Hematopoietic multipotent progenitor cell treated with erythropoietin and hydrocortisone succinate and interleukin-3 and kit ligand, for 6 days (in vitro differentiated cells): Measurements from ENCODE around the gene SLC25A42.
"Not testable (repeated sequence)": the region's sequence is repeated elsewhere in the genome, so short reads cannot be mapped to it uniquely, and the experiment has no call there.

Source experiments
- DNase-seq: peaks from one replicate; pipeline ENCODE4 v3.0.0-alpha.2; 2015

SLC25A42 gene

GRCh38 chr19:19071897-19072296 is 8.1 kb downstream of the SLC25A42 start:
- no peak for DNase-seq

DNA sequence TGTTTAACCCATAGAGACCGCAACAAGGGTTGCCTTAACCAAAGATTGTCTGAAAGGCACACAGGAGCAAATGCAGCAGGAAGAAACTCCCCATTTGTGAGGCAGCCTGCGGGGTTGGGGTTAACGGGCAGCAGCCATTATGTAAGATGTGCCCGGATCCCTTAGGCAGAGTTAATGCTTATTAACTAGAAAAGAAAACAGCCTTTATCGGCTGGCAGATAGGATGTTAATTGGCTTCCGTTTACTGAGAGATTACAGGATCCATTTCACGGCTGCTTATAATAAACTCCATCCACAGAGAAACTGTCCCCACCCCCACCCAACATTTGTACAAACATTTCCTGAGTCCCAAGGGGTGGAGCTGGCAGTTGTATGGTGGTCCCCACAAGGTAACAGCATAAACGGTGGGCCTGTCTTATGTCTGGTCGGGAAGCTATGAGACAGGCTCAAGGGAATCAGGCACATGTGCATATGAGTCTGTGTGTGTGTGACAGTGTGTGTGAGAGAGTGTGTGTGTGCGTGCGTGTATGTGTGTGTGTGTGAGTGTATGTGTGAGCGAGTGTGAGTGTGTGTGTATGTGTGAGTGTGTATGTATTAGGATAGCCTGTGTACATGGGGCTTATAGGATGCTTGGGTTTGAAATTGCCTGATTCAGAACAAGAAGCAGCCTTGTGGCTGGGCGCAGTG is 10.5 kb downstream of the SLC25A42 start:
- DNase-seq = no peak

GRCh38 chr19:19075126-19075525 is 11.3 kb downstream of the SLC25A42 start:
- no peak for DNase-seq

GRCh38 chr19:19076476-19076875 is 12.7 kb downstream of the SLC25A42 start:
- DNase-seq = no peak

DNA sequence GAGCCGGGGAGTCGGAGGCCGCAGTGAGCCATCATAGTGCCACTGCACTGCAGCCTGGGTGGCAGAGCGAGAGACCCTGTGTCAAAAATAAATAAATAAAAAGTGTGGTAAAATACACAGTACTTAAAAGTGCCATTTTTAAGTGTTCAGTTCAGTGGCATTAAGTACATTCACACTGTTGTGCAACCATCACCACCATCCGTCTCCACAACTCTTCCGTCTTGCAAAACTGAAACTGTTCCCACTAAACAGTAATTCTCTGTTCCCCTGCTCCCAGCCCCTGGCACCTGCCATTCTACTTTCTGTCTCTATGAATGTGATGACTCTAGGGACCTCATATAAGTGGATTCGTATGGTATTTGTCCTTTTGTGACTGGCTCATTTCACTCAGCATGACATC is 13.3 kb downstream of the SLC25A42 start:
- no peak for DNase-seq

GRCh38 chr19:19078801-19079200 is 15.0 kb downstream of the SLC25A42 start:
- no peak for DNase-seq

- DNase-seq = no peak
These were observed 15.8 kb downstream of the SLC25A42 start for GRCh38 chr19:19079571-19079970.

GRCh38 chr19:19081642-19082151 is 17.9 kb downstream of the SLC25A42 start:
- DNase-seq = no peak

- DNase-seq = no peak
These were observed 19.8 kb downstream of the SLC25A42 start for GRCh38 chr19:19083413-19084178.

DNA sequence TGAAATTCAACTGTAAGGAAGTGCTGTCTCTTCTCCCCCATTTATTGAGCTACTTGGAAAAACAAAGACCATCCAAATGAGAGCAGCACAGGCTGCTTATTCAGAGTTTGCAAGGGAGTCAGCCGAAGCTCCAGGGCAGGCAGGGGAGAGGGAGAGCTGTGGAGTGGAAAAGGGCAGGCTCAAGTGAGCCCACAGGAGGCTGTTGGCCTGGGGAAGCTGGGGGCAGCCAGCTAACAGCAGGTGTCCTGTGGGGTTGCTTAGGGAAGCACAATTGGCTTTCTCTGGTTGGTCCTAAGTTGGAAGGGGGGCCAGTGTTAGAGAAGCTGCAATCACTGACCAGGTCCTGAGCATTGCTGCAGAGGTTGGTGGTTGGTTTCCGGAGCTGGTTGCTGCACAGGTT is 23.9 kb downstream of the SLC25A42 start:
- no peak for DNase-seq

GRCh38 chr19:19094513-19094912 is 30.7 kb downstream of the SLC25A42 start:
- DNase-seq = no peak

DNA sequence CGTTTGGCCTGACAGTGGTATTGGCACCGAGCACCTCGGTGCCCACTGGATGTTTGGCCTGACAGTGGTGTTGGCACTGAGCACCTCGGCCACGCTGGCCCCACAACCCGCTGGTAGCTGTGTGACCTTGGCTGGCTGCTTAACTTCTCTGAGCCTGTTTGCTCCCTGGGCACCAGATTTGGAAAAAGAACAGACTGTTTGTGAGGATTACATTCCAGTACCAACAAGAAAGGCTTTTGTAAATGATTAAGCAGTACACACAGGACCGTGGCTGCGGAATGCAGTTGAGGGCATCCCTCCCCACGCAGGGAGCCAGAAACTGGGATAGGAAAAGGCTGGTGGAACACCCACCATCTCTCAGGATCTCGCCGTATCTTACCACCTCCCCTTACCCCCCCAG is 31.9 kb downstream of the SLC25A42 start:
- no peak for DNase-seq

DNA sequence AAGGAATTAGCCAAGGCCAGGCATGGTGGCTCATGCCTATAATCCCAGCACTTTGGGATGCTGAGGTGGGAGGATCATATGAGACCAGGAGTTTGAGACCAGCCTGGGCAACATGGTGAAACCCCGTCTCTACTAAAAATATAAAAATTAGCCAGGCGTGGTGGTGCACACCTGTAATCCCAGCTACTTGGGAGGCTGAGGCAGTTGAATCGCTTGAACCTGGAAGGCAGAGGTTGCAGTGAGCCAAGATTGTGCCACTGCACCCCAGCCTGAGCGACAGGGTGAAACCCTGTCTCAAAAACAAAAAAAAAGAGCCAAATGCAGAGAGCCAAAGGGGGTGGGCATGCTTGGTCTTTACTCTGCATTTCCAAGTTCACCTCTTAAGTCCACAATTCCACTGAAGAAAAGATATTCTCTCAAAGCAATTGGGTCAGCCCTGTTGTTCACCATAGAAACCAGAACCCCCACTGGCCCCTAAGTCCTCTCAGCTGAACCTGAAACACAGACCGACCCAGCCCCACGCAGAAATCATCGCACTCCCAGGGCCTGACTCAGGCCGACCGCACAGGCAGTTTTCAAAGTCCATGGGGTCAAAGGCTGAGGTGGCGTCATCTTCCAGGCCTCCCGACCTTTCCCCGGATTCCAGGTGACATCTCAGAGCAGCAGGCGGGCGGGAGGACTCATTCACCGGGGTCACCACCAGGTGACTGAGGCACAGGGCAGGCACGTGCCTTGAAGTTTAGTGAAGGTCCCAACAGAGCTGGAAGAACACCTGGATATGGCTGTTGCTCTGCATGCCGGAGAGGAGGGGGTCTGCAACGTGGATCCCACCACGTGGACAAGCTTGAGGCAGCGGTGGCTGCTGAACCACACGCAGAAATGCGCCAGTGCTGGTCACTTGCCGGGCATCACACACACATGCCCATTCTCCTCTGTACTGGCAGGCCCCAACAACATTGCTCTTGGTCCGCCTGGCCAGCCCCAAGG is 33.1 kb downstream of the SLC25A42 start:
- DNase-seq = no peak

- no peak for DNase-seq
These were observed 34.4 kb downstream of the SLC25A42 start for GRCh38 chr19:19098084-19098702.

DNA sequence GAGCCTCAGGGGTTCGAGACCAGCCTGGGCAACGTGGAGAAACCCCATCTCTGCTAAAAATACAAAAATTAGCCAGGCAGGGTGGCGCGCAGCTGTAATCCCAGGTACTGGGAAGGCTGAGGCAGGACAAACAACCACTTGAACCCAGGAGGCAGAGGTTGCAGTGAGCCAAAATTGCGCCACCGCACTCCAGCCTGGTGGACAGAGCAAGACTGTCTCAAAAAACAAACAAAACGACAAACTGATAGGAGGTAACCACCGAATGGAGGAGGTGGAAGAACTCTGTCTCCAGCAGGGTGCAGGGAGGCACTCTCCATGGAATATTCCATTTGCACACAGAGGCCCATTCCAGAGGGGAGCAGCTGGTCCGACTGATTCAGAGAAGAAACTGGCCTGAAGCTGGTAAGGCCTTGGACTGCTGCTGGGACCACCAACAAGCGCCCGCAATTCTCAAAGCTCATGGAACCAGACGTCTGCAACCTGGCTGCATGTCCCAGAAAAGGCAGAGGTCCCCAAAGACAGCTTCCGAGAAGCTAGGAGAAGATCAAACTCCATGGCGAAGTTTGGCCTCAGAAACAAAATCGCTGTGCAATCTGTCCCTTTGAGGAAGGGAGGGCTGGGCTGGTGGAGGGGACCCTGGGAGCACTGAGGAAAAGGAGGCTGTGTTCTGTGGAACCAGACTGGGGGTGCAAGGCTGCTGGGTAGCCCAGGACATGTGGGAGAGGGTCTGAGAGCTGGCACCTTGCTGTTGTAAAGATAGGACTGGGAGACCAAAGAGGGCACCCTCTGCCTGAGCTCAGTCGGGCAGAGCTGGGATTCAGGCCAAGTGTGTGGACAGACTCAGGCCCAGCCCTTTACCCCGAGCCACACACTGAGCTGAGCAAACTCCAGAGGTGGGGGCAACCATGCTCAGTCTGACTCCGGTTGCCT is 35.2 kb downstream of the SLC25A42 start:
- no peak for DNase-seq

DNA sequence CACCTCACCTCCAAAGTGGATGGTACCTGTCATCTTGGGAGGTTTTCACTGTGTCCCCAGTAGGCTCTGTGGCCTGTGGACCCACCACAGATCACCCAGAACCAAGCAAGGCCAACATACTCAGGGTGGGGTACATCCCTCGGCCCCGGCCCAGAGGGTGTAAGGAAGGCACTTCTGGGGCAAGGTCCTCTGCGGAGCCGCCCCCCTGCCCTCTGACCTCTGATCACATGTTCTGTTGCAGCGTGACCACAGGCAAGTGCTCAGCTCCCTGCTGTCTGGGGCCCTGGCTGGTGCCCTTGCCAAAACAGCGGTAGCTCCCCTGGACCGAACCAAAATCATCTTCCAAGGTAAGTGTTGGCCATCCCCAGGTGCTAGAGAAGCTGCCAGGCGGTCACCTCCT is 37.7 kb downstream of the SLC25A42 start:
- no peak for DNase-seq

DNA sequence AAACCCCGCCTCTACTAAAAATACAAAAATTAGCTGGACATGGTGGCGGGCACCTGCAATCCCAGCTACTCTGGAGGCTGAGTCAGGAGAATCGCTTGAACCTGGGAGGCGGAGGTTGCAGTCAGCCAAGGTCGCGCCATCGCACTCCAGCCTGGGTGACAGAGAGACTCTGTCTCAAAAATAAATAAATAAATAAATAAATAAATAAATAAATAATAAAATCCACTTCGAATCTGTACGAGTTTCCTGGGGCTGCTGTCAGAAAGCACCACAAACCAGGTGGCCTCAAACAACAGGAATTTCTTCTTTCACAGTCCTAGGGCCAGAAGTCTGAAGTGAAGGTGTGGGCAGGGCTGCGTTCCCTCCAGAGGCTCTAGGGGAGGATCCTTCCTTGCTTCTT is 38.8 kb downstream of the SLC25A42 start:
- not testable (repeated sequence) for DNase-seq

GRCh38 chr19:19103167-19103566 is 39.4 kb downstream of the SLC25A42 start:
- no peak for DNase-seq

DNA sequence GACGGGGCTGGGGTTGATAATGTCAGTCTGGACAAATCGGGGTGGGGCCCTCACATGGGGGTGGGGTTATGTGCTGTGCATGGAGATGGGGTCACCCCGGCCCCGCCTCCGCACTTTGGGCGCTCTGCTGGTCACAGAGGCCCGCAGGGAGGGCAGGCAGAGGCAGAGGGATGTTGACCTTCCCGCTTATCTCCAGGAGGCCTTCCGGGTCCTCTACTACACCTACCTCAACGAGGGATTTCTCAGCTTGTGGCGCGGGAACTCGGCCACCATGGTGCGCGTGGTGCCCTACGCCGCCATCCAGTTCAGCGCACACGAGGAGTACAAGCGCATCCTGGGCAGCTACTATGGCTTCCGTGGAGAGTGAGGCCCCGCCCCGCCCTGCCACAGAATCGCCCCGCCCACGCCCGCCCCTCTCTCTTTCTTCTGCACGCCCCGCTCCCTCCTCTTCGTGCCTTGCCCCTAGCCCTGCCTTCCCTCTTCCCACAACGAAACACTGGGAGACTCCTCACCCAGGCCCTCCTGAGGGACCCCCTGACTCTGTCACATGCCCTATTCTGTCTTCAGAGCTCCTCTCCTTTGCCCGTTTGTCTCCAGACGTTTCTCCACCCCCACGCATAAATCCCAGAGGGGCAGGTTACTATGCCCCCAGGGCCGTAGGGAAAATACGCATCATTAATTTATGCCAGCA is 41.7 kb downstream of the SLC25A42 start:
- DNase-seq = peak; percentile 50

DNA sequence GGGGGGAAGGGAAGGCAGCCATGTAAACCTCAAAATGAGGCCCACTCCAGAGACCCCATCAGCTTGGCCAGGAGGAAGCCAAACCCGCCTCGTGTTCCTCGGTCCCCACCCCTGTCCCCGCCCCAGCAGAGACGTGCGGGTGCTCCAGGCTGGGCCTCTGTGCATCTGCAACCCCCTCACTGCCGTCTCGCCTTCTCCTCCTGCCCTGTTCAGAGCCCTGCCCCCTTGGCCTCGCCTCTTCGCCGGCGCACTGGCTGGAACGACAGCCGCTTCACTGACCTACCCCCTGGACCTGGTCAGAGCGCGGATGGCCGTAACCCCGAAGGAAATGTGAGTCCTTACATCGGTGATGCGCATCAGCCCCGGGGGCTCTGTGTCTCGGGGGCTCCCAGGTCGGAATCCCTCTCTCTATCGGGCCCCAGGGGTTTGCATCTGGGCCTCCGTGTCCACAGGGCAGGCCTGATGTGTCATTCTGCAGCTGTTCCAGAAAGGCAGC is 42.3 kb downstream of the SLC25A42 start:
- no peak for DNase-seq

GRCh38 chr19:19106938-19107337 is 43.1 kb downstream of the SLC25A42 start:
- not testable (repeated sequence) for DNase-seq
